Measurements from ENCODE around the gene TAPBP. TPM values are rescaled to one million over a fixed set of nuclear protein-coding genes. Genes with fewer than 3 reads are reported as not detected.
A peak's percentile ranks its signal among the peaks of the same experiment; 100 is the strongest.
"Not testable (repeated sequence)": the region's sequence is repeated elsewhere in the genome, so short reads cannot be mapped to it uniquely, and the experiment has no call there.

TAPBP gene
- total RNA-seq (2012; rRNA removed) = 75.8 and 86.9 TPM in 2 replicates

DNA sequence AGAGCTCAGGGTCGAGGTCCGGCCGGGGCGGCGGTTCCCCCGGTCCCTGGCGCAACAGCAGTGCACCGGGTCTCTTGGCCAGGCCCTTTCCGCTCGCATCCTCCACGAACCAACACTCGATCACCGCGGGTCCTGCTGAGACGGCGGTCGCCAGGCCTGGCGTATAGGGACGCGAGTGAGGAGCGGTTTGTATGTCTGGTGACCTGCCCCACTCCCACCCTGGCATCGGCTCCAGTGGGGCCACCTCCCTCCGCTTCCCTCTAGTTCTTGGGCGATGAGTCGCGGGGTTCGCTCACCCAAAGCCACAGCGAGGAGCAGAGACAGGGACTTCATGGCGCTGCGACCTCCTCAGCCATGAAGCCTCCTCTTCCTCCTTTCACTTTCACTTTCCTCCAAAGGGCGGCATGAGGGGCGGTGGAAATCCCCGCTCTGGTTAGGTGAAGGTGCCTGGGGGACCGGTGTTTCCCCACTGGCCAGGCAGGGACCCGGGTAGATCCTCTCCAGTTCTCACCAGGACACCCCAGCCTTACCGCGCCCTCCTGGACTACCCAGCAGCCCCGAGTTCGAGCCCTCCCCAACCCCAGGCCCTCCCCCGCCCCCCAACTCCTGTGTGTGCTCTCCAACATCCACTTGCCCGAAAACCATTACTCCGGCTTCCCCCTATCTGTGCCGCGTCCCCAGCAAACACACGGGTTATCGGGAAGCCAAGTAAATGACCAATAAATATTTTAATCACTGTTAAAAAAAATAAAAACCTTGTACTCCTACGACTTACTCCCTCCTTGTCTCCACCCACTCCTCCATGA, at the start of gene TAPBP:
Gene TAPBP, minus strand, starts transcription at position 370 of the 806 bp plus-strand sequence. Its CDS starts 37 bp downstream, at position 333.
- Histone ChIP-seq H3K4me1 (ENCODE audit: control insufficient read depth, insufficient read depth, low read length) (peaks cover 34% of the 10 kb centered on the region), H3K4me3 (ENCODE audit: low read length) (peak within 1 kb of the TSS; percentile 100), H3K9me3 (replicated peaks; ENCODE audit: low read length) (no peaks in the 10 kb centered on the region), H3K9ac (ENCODE audit: low read depth, low read length) (peak within 1 kb of the TSS; percentile 96), H3K27me3 (ENCODE audit: control insufficient read depth, insufficient read depth, low read length) (no peaks in the 10 kb centered on the region), H3K36me3 (ENCODE audit: insufficient read depth, low read length) (peaks cover 4% of the 10 kb centered on the region), H3K4me2 (ENCODE audit: low read length) (peak within 1 kb of the TSS; percentile 98)

- H3K4me3 ChIP-seq (ENCODE audit: low read length); H3K36me3 ChIP-seq (ENCODE audit: insufficient read depth, low read length); H3K9me3 ChIP-seq (replicated peaks; ENCODE audit: low read length); H3K4me2 ChIP-seq (ENCODE audit: low read length); H3K9ac ChIP-seq (ENCODE audit: low read depth, low read length); H3K4me1 ChIP-seq (ENCODE audit: control insufficient read depth, insufficient read depth, low read length): not testable (repeated sequence)
- peaks cover 37% of the 10 kb centered on the region for H3K27me3 ChIP-seq (ENCODE audit: control insufficient read depth, insufficient read depth, low read length)
Measured at GRCh38 chr6:33363486-33363885, 49.6 kb upstream of the TAPBP start.

DNA sequence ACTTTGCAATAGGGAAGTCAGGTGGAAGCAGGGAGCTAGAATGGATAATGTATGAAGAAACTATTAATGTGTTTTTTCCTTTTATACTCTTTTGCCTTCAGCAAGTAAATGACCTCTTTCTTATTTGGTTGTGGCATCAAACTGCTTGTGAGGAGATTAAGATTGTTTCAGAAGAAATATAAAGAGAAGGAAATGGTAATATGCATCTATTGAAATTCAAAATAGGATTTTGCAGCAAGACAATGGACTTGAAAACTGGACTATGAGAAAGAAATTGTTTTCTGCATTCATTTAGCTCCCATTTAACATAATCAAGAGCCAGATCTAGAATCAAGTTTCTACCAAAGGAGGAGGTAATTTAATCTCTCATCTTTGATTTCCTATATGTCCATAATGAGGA, 45.5 kb upstream of the TAPBP start:
- H3K9me3 ChIP-seq (replicated peaks; ENCODE audit: low read length) = no peaks in the 10 kb centered on the region
- H3K4me2 ChIP-seq (ENCODE audit: low read length) = no peak overlapping the region
- H3K36me3 ChIP-seq (ENCODE audit: insufficient read depth, low read length) = no peaks in the 10 kb centered on the region
- H3K9ac ChIP-seq (ENCODE audit: low read depth, low read length) = no peak overlapping the region
- peaks cover 45% of the 10 kb centered on the region for H3K27me3 ChIP-seq (ENCODE audit: control insufficient read depth, insufficient read depth, low read length)
- no peak overlapping the region for H3K4me3 ChIP-seq (ENCODE audit: low read length)
- H3K4me1 ChIP-seq (ENCODE audit: control insufficient read depth, insufficient read depth, low read length) = no peaks in the 10 kb centered on the region

DNA sequence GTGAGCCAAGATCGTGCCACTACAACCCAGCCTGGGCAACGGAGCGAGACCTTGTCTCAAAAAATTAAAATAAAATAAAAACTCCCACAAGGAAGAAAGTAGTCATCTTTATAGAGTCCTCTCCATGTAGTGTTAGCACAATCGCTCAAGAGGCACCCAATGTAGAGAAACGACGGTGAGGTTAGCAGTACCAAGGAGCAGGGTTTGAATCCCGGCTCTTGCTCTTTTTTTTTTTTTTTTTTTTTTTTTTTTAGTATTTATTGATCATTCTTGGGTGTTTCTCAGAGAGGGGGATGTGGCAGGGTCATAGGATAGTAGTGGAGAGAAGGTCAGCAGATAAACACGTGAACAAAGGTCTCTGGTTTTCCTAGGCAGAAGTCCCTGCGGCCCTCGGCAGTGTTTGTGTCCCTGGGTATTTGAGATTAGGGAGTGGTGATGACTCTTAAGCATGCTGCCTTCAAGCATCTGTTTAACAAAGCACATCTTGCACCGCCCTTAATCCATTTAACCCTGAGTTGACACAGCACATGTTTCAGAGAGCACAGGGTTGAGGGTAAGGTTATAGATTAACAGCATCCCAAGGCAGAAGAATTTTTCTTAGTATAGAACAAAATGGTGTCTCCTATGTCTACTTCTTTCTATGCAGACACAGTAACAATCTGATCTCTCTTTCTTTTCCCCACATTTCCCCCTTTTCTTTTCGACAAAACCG, 43.4 kb upstream of the TAPBP start:
- H3K27me3 ChIP-seq (ENCODE audit: control insufficient read depth, insufficient read depth, low read length) = peaks cover 47% of the 10 kb centered on the region
- H3K4me3 ChIP-seq (ENCODE audit: low read length); H3K36me3 ChIP-seq (ENCODE audit: insufficient read depth, low read length); H3K4me2 ChIP-seq (ENCODE audit: low read length); H3K4me1 ChIP-seq (ENCODE audit: control insufficient read depth, insufficient read depth, low read length); H3K9ac ChIP-seq (ENCODE audit: low read depth, low read length); H3K9me3 ChIP-seq (replicated peaks; ENCODE audit: low read length): not testable (repeated sequence)

- H3K4me3 ChIP-seq (ENCODE audit: low read length) = no peak overlapping the region
- no peak overlapping the region for H3K9ac ChIP-seq (ENCODE audit: low read depth, low read length)
- H3K27me3 ChIP-seq (ENCODE audit: control insufficient read depth, insufficient read depth, low read length) = peaks cover 41% of the 10 kb centered on the region
- no peak overlapping the region for H3K4me2 ChIP-seq (ENCODE audit: low read length)
- no peaks in the 10 kb centered on the region for H3K4me1 ChIP-seq (ENCODE audit: control insufficient read depth, insufficient read depth, low read length)
- no peaks in the 10 kb centered on the region for H3K36me3 ChIP-seq (ENCODE audit: insufficient read depth, low read length)
- H3K9me3 ChIP-seq (replicated peaks; ENCODE audit: low read length) = no peaks in the 10 kb centered on the region
Measured at GRCh38 chr6:33356295-33356694, 42.4 kb upstream of the TAPBP start.

DNA sequence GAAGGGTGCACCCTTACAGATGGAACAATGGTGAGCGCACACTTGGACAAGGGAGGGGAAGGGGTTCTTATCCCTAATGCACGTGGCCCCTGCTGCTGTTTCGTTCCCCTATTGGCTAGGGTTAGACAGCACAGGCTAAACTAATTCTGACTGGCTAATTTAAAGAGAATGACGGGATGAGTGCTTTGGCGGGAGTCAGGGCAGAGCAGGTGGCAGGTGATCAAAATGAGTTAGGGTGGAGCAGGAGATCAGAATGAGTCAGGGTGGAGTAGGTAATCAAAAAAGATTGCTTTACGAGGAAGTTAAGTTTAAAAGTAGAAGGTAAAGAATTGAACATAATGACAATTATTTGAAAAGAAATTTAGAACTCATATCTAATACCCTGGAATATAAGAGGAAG, 42.0 kb upstream of the TAPBP start:
- not testable (repeated sequence) for H3K9ac ChIP-seq (ENCODE audit: low read depth, low read length); H3K9me3 ChIP-seq (replicated peaks; ENCODE audit: low read length); H3K36me3 ChIP-seq (ENCODE audit: insufficient read depth, low read length); H3K4me1 ChIP-seq (ENCODE audit: control insufficient read depth, insufficient read depth, low read length); H3K4me3 ChIP-seq (ENCODE audit: low read length); H3K4me2 ChIP-seq (ENCODE audit: low read length)
- H3K27me3 ChIP-seq (ENCODE audit: control insufficient read depth, insufficient read depth, low read length) = peaks cover 39% of the 10 kb centered on the region

- H3K4me3 ChIP-seq (ENCODE audit: low read length) = no peak overlapping the region
- H3K9ac ChIP-seq (ENCODE audit: low read depth, low read length) = no peak overlapping the region
- peaks cover 17% of the 10 kb centered on the region for H3K27me3 ChIP-seq (ENCODE audit: control insufficient read depth, insufficient read depth, low read length)
- H3K36me3 ChIP-seq (ENCODE audit: insufficient read depth, low read length) = no peaks in the 10 kb centered on the region
- peaks cover 2% of the 10 kb centered on the region for H3K4me1 ChIP-seq (ENCODE audit: control insufficient read depth, insufficient read depth, low read length)
- no peak overlapping the region for H3K4me2 ChIP-seq (ENCODE audit: low read length)
- H3K9me3 ChIP-seq (replicated peaks; ENCODE audit: low read length) = no peaks in the 10 kb centered on the region
Measured at GRCh38 chr6:33347816-33348215, 33.9 kb upstream of the TAPBP start.

- H3K4me3 ChIP-seq (ENCODE audit: low read length); H3K9me3 ChIP-seq (replicated peaks; ENCODE audit: low read length); H3K9ac ChIP-seq (ENCODE audit: low read depth, low read length): not testable (repeated sequence)
Measured at GRCh38 chr6:33346972-33347371, 33.1 kb upstream of the TAPBP start.

GRCh38 chr6:33344701-33345697, 31.1 kb upstream of the TAPBP start:
- Histone ChIP-seq H3K27me3 (ENCODE audit: control insufficient read depth, insufficient read depth, low read length) (peaks cover 16% of the 10 kb centered on the region), H3K4me1 (ENCODE audit: control insufficient read depth, insufficient read depth, low read length) (peaks cover 2% of the 10 kb centered on the region), H3K9ac (ENCODE audit: low read depth, low read length) (no peak overlapping the region), H3K36me3 (ENCODE audit: insufficient read depth, low read length) (no peaks in the 10 kb centered on the region), H3K4me3 (ENCODE audit: low read length) (no peak overlapping the region), H3K4me2 (ENCODE audit: low read length) (peak overlapping the region; percentile 60), H3K9me3 (replicated peaks; ENCODE audit: low read length) (no peaks in the 10 kb centered on the region)

More at GRCh38 chr6:33346972-33347371, 33.1 kb upstream of the TAPBP start:
- H3K36me3 ChIP-seq (ENCODE audit: insufficient read depth, low read length); H3K4me1 ChIP-seq (ENCODE audit: control insufficient read depth, insufficient read depth, low read length); H3K4me2 ChIP-seq (ENCODE audit: low read length): not testable (repeated sequence)
- peaks cover 14% of the 10 kb centered on the region for H3K27me3 ChIP-seq (ENCODE audit: control insufficient read depth, insufficient read depth, low read length)

- H3K36me3 ChIP-seq (ENCODE audit: insufficient read depth, low read length) = no peaks in the 10 kb centered on the region
- peaks cover 2% of the 10 kb centered on the region for H3K4me1 ChIP-seq (ENCODE audit: control insufficient read depth, insufficient read depth, low read length)
- peaks cover 19% of the 10 kb centered on the region for H3K27me3 ChIP-seq (ENCODE audit: control insufficient read depth, insufficient read depth, low read length)
- no peak overlapping the region for H3K4me2 ChIP-seq (ENCODE audit: low read length)
- H3K9ac ChIP-seq (ENCODE audit: low read depth, low read length) = no peak overlapping the region
- H3K4me3 ChIP-seq (ENCODE audit: low read length) = no peak overlapping the region
- H3K9me3 ChIP-seq (replicated peaks; ENCODE audit: low read length) = no peaks in the 10 kb centered on the region
Measured at GRCh38 chr6:33343953-33344611, 30.2 kb upstream of the TAPBP start.

GRCh38 chr6:33343606-33343952, 29.7 kb upstream of the TAPBP start:
- H3K36me3 ChIP-seq (ENCODE audit: insufficient read depth, low read length); H3K4me2 ChIP-seq (ENCODE audit: low read length); H3K9me3 ChIP-seq (replicated peaks; ENCODE audit: low read length); H3K9ac ChIP-seq (ENCODE audit: low read depth, low read length); H3K4me1 ChIP-seq (ENCODE audit: control insufficient read depth, insufficient read depth, low read length); H3K4me3 ChIP-seq (ENCODE audit: low read length): not testable (repeated sequence)
- peaks cover 21% of the 10 kb centered on the region for H3K27me3 ChIP-seq (ENCODE audit: control insufficient read depth, insufficient read depth, low read length)
